Measurements from ENCODE around the gene GNAL.

The GNAL gene

GRCh38 chr18:11667578-11667977 lies 21.5 kb upstream of the GNAL start:
- no peak overlapping the region for H3K4me3 ChIP-seq (ENCODE audit: low read depth, low read length)
- no peak for DNase-seq (ENCODE audit: low read depth)
- TF ChIP-seq CTCF (IDR thresholded peaks at IDR 0.05; ENCODE audit: low read depth, low read length), result no peak
- no peak for TF ChIP-seq POLR2A (IDR thresholded peaks at IDR 0.05; ENCODE audit: extremely low read depth, insufficient read length)
- TF ChIP-seq MAX (IDR thresholded peaks at IDR 0.05; ENCODE audit: low read depth, low read length), result no peak
- TF ChIP-seq MYC (IDR thresholded peaks at IDR 0.05; ENCODE audit: low read depth, low read length), result no peak

- TF ChIP-seq MAX (IDR thresholded peaks at IDR 0.05; ENCODE audit: low read depth, low read length) (no peak), POLR2A (IDR thresholded peaks at IDR 0.05; ENCODE audit: extremely low read depth, insufficient read length) (no peak), CTCF (IDR thresholded peaks at IDR 0.05; ENCODE audit: low read depth, low read length) (no peak), MYC (IDR thresholded peaks at IDR 0.05; ENCODE audit: low read depth, low read length) (no peak)
- no peak for DNase-seq (ENCODE audit: low read depth)
- no peak overlapping the region for H3K4me3 ChIP-seq (ENCODE audit: low read depth, low read length)
These were observed 20.5 kb upstream of the GNAL start for GRCh38 chr18:11668441-11669169.

- no peak overlapping the region for H3K4me3 ChIP-seq (ENCODE audit: low read depth, low read length)
- DNase-seq (ENCODE audit: low read depth), result no peak
- no peak for TF ChIP-seq POLR2A (IDR thresholded peaks at IDR 0.05; ENCODE audit: extremely low read depth, insufficient read length)
- no peak for TF ChIP-seq MAX (IDR thresholded peaks at IDR 0.05; ENCODE audit: low read depth, low read length)
- TF ChIP-seq MYC (IDR thresholded peaks at IDR 0.05; ENCODE audit: low read depth, low read length), result no peak
- TF ChIP-seq CTCF (IDR thresholded peaks at IDR 0.05; ENCODE audit: low read depth, low read length), result no peak
These were observed 19.7 kb upstream of the GNAL start for GRCh38 chr18:11669271-11669947.

DNA sequence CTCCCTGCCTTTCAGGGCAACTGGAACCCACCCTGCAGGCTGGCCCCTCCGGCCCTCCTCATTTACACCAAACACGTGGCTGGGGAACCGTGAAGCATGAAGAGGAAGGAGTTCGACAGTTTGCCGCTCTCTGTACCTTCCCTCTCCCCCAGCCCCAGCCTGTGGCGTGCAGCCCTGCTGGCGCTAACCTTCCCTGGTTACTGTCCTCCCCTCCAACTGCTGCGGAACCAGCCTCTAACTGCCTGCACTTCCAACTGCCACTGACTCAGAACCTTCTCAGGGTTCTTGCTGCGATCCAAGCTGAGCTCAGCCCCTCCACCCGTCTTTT lies 19.2 kb upstream of the GNAL start:
- TF ChIP-seq MYC (IDR thresholded peaks at IDR 0.05; ENCODE audit: low read depth, low read length) (no peak), CTCF (IDR thresholded peaks at IDR 0.05; ENCODE audit: low read depth, low read length) (no peak)
- no peak for DNase-seq (ENCODE audit: low read depth)
- no peak overlapping the region for H3K4me3 ChIP-seq (ENCODE audit: low read depth, low read length)

DNA sequence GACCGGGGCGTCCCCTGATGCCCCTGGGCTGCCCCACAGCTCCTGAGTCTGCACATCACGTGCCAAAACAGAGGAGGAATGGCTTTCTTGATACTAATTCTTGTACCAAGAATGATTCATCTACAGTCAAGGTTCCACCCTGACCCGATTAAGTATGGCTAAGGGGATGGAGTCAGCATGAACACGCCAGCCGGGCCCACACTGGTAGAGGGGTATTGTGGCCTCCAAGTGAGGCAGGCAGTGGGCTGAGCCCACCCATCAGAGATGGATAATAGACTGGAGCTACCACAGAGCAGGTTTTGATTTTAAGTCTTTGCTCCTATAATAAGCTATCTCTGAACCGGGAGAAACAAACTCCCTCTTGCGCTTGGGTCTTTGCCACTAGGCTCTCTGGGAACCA lies 17.9 kb upstream of the GNAL start:
- H3K4me3 ChIP-seq (ENCODE audit: low read depth, low read length), result no peak overlapping the region
- TF ChIP-seq CTCF (IDR thresholded peaks at IDR 0.05; ENCODE audit: low read depth, low read length) (no peak), POLR2A (IDR thresholded peaks at IDR 0.05; ENCODE audit: extremely low read depth, insufficient read length) (no peak), MAX (IDR thresholded peaks at IDR 0.05; ENCODE audit: low read depth, low read length) (no peak), MYC (IDR thresholded peaks at IDR 0.05; ENCODE audit: low read depth, low read length) (no peak)
- DNase-seq (ENCODE audit: low read depth), result no peak

Measured in NB4 (cell line).